Retinal pigment epithelial cell (primary cell): ENCODE measurements around the gene MAD1L1.

Source experiments
- DNase-seq: peaks from one replicate; pipeline ENCODE4 v3.0.0-alpha.2; 2010; ENCODE audit warnings: low read depth
- H3K4me3 ChIP-seq: 2 replicates; pipeline ENCODE4 v1.5.1; 2011; ENCODE audit warnings: mild to moderate bottlenecking, low read length, control low read depth, moderate library complexity
- TF ChIP-seq, protein P1 (sequence below): conservative IDR thresholded peaks from 2 replicates; pipeline ENCODE4 v1.5.1; 2011; ENCODE audit warnings: low read depth, low read length, control low read depth, inconsistent platforms

The MAD1L1 gene

DNA sequence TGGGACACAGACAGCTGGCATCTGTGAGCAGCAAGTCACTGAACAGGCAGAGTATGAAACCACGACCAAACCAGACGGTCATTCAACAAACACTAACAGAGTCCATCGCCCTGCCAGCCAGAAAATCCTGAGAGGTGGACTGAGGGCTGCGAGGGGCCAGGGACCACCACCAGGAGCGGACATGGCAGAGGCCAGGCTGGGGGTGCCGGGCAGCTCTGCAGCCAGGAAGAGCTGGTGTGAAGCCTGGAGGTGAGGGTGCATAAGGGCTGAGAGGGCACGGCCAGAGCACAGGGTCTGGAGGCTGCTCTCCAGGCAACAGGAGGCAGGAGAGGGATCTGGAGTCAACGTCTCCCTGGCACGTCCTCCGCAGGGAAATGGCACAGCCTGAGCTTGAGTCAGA, 15.5 kb downstream of the MAD1L1 start:
- H3K4me3 ChIP-seq = no peak overlapping the region
- TF ChIP-seq, protein P1, sequence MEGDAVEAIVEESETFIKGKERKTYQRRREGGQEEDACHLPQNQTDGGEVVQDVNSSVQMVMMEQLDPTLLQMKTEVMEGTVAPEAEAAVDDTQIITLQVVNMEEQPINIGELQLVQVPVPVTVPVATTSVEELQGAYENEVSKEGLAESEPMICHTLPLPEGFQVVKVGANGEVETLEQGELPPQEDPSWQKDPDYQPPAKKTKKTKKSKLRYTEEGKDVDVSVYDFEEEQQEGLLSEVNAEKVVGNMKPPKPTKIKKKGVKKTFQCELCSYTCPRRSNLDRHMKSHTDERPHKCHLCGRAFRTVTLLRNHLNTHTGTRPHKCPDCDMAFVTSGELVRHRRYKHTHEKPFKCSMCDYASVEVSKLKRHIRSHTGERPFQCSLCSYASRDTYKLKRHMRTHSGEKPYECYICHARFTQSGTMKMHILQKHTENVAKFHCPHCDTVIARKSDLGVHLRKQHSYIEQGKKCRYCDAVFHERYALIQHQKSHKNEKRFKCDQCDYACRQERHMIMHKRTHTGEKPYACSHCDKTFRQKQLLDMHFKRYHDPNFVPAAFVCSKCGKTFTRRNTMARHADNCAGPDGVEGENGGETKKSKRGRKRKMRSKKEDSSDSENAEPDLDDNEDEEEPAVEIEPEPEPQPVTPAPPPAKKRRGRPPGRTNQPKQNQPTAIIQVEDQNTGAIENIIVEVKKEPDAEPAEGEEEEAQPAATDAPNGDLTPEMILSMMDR = no peak
- DNase-seq = no peak

DNA sequence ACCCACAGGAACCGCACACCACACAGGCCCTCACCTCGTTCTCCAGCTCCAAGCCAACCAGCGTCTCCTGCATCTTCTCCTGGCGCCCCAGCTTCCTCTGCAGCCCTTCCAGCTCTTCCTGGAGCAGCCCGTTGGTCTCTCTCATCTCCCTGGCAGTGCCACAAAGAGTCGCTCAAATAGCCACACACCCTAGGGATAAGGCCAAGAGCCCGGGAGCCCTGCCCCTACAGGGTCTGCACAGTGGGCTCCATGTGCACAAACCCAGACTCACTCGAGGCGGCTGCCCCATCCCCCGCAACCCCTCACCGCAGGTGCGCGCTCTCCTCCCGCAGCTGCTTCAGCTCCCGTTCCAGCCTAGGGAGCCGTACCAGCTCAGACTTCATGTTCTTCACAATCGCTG, 16.9 kb downstream of the MAD1L1 start:
- TF ChIP-seq, protein P1 = no peak
- no peak for DNase-seq
- no peak overlapping the region for H3K4me3 ChIP-seq

DNA sequence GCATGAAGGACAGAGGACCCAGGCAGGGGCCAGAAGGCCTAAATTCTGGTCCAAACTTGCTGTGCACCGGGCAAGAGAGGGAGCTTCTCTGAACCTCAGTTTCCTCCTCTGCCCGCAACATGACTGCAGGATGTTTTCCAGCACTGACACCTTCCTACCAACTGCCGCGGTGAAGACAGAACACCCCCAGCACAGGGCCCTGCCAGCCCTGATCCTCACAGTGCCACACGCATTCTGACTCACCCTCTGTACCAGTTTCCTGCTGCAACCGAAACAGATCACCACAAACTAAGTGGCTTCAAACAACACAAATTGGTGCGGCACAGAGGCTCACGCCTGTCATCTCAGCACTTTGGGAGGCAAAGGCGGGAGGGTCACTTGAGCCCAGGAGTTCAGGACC, 18.1 kb downstream of the MAD1L1 start:
- DNase-seq = no peak
- TF ChIP-seq, protein P1 = no peak

DNA sequence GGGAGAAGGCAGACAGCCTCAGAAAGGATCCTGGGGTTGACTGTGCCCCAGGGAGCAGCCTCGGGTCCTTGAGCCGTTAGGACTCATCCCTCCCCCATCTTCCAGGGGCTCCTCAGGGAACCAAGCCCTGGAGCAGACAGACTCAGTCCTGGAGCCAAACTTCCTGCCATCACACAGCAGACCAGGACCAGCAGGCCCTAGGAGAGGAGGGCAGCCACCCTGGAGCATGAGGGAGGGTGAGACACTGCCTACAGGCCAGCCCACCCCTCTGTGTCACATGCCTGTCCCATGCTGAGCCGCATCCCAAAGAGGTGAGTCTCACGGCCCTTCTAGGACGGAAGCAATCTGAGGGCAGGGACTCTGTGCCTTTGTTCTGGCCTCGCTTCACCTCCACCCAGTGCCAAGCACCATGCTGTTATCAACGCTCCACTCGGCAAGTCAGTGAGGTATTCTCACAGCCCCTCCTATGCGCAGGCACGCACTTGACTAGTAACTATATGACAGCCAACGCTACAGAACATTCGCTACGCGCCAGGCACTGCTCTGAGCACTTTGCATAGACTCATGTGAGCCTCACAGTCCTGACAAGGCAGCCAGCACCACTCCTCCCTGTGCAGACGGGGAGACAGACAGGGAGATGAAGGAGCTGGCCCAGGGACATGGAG, 19.1 kb downstream of the MAD1L1 start:
- TF ChIP-seq, protein P1 = no peak
- no peak for DNase-seq
- H3K4me3 ChIP-seq = no peak overlapping the region

More for the DNA sequence above, 18.1 kb downstream of the MAD1L1 start:
- H3K4me3 ChIP-seq = no peak overlapping the region

DNA sequence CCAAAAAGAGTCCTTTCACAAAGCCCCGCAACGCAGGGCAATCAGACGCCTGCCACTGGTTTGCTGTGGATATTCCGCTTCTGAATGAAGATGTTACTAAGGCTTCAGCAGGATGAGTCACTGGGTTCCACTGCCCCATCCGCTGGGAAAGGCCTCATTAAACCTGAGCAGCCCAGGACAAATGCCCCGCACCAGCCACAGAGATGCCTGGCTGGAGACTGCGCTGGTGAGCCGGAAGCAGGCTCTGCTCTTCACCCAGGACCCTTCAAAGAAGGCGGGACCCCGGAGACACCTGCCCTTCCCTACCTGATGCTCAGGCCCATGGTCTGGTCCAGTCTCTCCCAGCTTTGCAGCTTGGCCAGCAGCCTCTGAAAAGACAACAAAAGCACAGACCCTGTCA, 19.8 kb downstream of the MAD1L1 start:
- TF ChIP-seq, protein P1 = no peak
- H3K4me3 ChIP-seq = no peak overlapping the region
- DNase-seq = no peak

DNA sequence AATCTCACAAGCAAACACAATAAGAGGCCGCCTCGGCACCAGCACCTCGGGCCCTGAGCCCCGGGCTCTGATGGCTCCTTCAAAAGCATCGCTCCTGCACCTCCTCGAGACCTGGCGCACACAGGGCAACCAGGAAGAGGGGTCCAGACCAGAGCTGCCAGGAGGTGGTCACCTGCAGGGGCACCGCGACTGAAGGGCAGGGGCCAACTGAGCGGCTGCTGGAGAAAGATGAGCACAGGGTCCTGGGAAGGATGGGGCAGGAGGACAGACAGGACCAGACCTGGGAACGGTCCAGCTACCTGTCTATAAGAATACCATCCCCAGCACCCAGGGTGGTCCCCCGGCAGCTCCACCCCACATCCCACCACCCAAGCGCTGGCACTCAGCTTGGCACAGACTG, 20.8 kb downstream of the MAD1L1 start:
- no peak for DNase-seq
- TF ChIP-seq, protein P1 = no peak
- H3K4me3 ChIP-seq = no peak overlapping the region

DNA sequence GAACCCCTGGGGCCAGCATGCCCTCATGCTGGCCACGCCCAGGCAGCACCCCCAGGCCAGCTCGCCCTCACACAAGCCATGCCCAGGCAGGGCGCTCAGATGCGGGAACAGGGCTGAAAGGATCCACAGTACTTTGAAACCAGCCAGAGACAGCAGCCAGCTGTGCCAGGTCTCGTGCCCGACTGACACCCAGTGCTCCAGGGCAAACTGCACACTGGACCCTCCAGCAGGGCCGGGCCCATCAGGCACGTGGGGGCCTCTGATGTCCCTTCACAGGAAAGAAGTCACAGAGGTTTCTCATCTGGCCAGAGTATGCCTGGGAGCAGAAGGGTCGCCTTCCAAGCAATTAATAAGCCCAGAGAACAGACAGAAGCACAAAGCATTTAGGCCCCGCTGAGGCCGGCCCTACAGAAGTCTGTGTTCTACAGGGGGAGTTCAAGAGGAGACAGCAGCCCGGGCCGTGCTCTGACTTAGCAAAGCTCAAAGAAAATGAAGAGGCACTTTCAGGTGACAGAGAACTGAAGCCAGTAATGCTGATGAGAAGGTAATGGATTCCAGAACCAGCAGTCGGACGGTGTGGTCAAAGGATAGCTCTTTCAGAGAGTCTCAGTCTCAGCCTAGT, 21.4 kb downstream of the MAD1L1 start:
- TF ChIP-seq, protein P1 = no peak
- DNase-seq = no peak
- no peak overlapping the region for H3K4me3 ChIP-seq
